ENCODE results near the gene GALNT17. TPM values are rescaled to one million over a fixed set of nuclear protein-coding genes. Genes with fewer than 3 reads are reported as not detected.

Gene GALNT17
- total RNA-seq, 1 donor from 2014 or later, result not detected

GRCh38 chr7:71750290-71750689, 618.3 kb downstream of the GALNT17 start:
- TF ChIP-seq CTCF (IDR thresholded peaks at IDR 0.05; ENCODE audit: insufficient read depth, low read length, severe bottlenecking), result no peak
- Histone ChIP-seq H3K27me3 (ENCODE audit: control insufficient read depth, insufficient read depth, low read length) (no peaks in the 10 kb centered on the region), H3K36me3 (ENCODE audit: control insufficient read depth, insufficient read depth, low read length) (no peaks in the 10 kb centered on the region), H3K4me3 (ENCODE audit: low read depth, low read length) (no peak overlapping the region)
- DNase-seq (ENCODE audit: low read depth), result no peak
- no peak for FAIRE-seq

- Histone ChIP-seq H3K4me3 (ENCODE audit: low read depth, low read length) (no peak overlapping the region), H3K27me3 (ENCODE audit: control insufficient read depth, insufficient read depth, low read length) (no peaks in the 10 kb centered on the region), H3K36me3 (ENCODE audit: control insufficient read depth, insufficient read depth, low read length) (no peaks in the 10 kb centered on the region)
- FAIRE-seq (no peak), DNase-seq (ENCODE audit: low read depth) (no peak)
- peak; percentile 54 for TF ChIP-seq CTCF (IDR thresholded peaks at IDR 0.05; ENCODE audit: insufficient read depth, low read length, severe bottlenecking)
These were observed 620.4 kb downstream of the GALNT17 start for GRCh38 chr7:71752171-71752935.

- H3K27me3 ChIP-seq (ENCODE audit: control insufficient read depth, insufficient read depth, low read length), result no peaks in the 10 kb centered on the region
- no peak for DNase-seq (ENCODE audit: low read depth)
- TF ChIP-seq CTCF (IDR thresholded peaks at IDR 0.05; ENCODE audit: insufficient read depth, low read length, severe bottlenecking), result no peak
- no peak overlapping the region for H3K4me3 ChIP-seq (ENCODE audit: low read depth, low read length)
- no peak for FAIRE-seq
- no peaks in the 10 kb centered on the region for H3K36me3 ChIP-seq (ENCODE audit: control insufficient read depth, insufficient read depth, low read length)
These were observed 621.3 kb downstream of the GALNT17 start for GRCh38 chr7:71753236-71753635.

GRCh38 chr7:71753956-71754664, 622.2 kb downstream of the GALNT17 start:
- H3K36me3 ChIP-seq (ENCODE audit: control insufficient read depth, insufficient read depth, low read length), result no peaks in the 10 kb centered on the region
- DNase-seq (ENCODE audit: low read depth) (no peak), FAIRE-seq (no peak)

GRCh38 chr7:71754828-71755227, 622.9 kb downstream of the GALNT17 start:
- no peak for DNase-seq (ENCODE audit: low read depth)
- Histone ChIP-seq H3K4me3 (ENCODE audit: low read depth, low read length) (no peak overlapping the region), H3K27me3 (ENCODE audit: control insufficient read depth, insufficient read depth, low read length) (no peaks in the 10 kb centered on the region), H3K36me3 (ENCODE audit: control insufficient read depth, insufficient read depth, low read length) (no peaks in the 10 kb centered on the region)
- FAIRE-seq, result no peak
- no peak for TF ChIP-seq CTCF (IDR thresholded peaks at IDR 0.05; ENCODE audit: insufficient read depth, low read length, severe bottlenecking)

More at GRCh38 chr7:71753956-71754664, 622.2 kb downstream of the GALNT17 start:
- H3K27me3 ChIP-seq (ENCODE audit: control insufficient read depth, insufficient read depth, low read length), result no peaks in the 10 kb centered on the region
- no peak for TF ChIP-seq CTCF (IDR thresholded peaks at IDR 0.05; ENCODE audit: insufficient read depth, low read length, severe bottlenecking)
- H3K4me3 ChIP-seq (ENCODE audit: low read depth, low read length), result no peak overlapping the region

Measured in bronchial epithelial cell (primary cell).